ENCODE results near the gene SYTL5.

SYTL5 gene

GRCh38 chrX:38099688-38100087 lies 93.3 kb downstream of the SYTL5 start:
- no peak for DNase-seq

- DNase-seq, result no peak
These were observed 95.9 kb downstream of the SYTL5 start for GRCh38 chrX:38102240-38102639.

- no peak for DNase-seq
These were observed 96.5 kb downstream of the SYTL5 start for GRCh38 chrX:38102875-38103274.

GRCh38 chrX:38103857-38104812 lies 97.8 kb downstream of the SYTL5 start:
- DNase-seq, result no peak

- no peak for DNase-seq
These were observed 98.9 kb downstream of the SYTL5 start for GRCh38 chrX:38105216-38105725.

- no peak for DNase-seq
These were observed 100.8 kb downstream of the SYTL5 start for GRCh38 chrX:38106991-38107655.

- DNase-seq, result no peak
These were observed 102.0 kb downstream of the SYTL5 start for GRCh38 chrX:38108364-38108763.

GRCh38 chrX:38109042-38109898 lies 102.9 kb downstream of the SYTL5 start:
- no peak for DNase-seq

- no peak for DNase-seq
These were observed 103.9 kb downstream of the SYTL5 start for GRCh38 chrX:38110231-38110630.

GRCh38 chrX:38111196-38111595 lies 104.8 kb downstream of the SYTL5 start:
- DNase-seq, result no peak

- DNase-seq, result no peak
These were observed 106.2 kb downstream of the SYTL5 start for GRCh38 chrX:38112566-38112965.

GRCh38 chrX:38116706-38117105 lies 110.4 kb downstream of the SYTL5 start:
- DNase-seq, result no peak

GRCh38 chrX:38117485-38117884 lies 111.1 kb downstream of the SYTL5 start:
- DNase-seq, result no peak

- DNase-seq, result no peak
These were observed 117.6 kb downstream of the SYTL5 start for GRCh38 chrX:38124000-38124399.

GRCh38 chrX:38126179-38126578 lies 119.8 kb downstream of the SYTL5 start:
- no peak for DNase-seq

GRCh38 chrX:38127961-38128360 lies 121.6 kb downstream of the SYTL5 start:
- no peak for DNase-seq

- DNase-seq, result no peak
These were observed 123.0 kb downstream of the SYTL5 start for GRCh38 chrX:38129366-38129765.

- DNase-seq, result no peak
These were observed 132.0 kb downstream of the SYTL5 start for GRCh38 chrX:38138157-38138891.

- no peak for DNase-seq
These were observed 132.5 kb downstream of the SYTL5 start for GRCh38 chrX:38138900-38139299.

GRCh38 chrX:38142610-38143009 lies 136.3 kb downstream of the SYTL5 start:
- no peak for DNase-seq

GRCh38 chrX:38149016-38149415 lies 142.7 kb downstream of the SYTL5 start:
- no peak for DNase-seq

- DNase-seq, result no peak
These were observed 144.6 kb downstream of the SYTL5 start for GRCh38 chrX:38150993-38151392.

Measured in NCI-H2107 (cell line).